GM18498 (cell line): ENCODE results near the gene FAM81A.

Experiments used
- ATAC-seq: cut with Tn5 transposase; IDR thresholded peaks from one replicate; pipeline ENCODE4 v1.9.1; 2021; ENCODE audit warnings: mild to moderate bottlenecking, moderate library complexity; ENCODE audit not compliant: unreplicated experiment

Gene FAM81A

GRCh38 chr15:59537403-59537802 lies 99.4 kb downstream of the FAM81A start:
- no peak for ATAC-seq

GRCh38 chr15:59538494-59538893 lies 100.5 kb downstream of the FAM81A start:
- ATAC-seq: no peak

GRCh38 chr15:59539799-59540198 lies 101.8 kb downstream of the FAM81A start:
- ATAC-seq: no peak

GRCh38 chr15:59540654-59541053 lies 102.7 kb downstream of the FAM81A start:
- ATAC-seq: no peak

- no peak for ATAC-seq
Measured at GRCh38 chr15:59541750-59542149, 103.8 kb downstream of the FAM81A start.

- peak; percentile 82 for ATAC-seq
Measured at GRCh38 chr15:59543721-59544547, 105.9 kb downstream of the FAM81A start.

- ATAC-seq: no peak
Measured at GRCh38 chr15:59545573-59545972, 107.6 kb downstream of the FAM81A start.

GRCh38 chr15:59548501-59549226 lies 110.7 kb downstream of the FAM81A start:
- no peak for ATAC-seq

- ATAC-seq: no peak
Measured at GRCh38 chr15:59549301-59550185, 111.6 kb downstream of the FAM81A start.

- no peak for ATAC-seq
Measured at GRCh38 chr15:59550530-59550929, 112.5 kb downstream of the FAM81A start.

- ATAC-seq: no peak
Measured at GRCh38 chr15:59550956-59551355, 113.0 kb downstream of the FAM81A start.

GRCh38 chr15:59553879-59554735 lies 116.1 kb downstream of the FAM81A start:
- no peak for ATAC-seq

- no peak for ATAC-seq
Measured at GRCh38 chr15:59555696-59556095, 117.7 kb downstream of the FAM81A start.

GRCh38 chr15:59556380-59556779 lies 118.4 kb downstream of the FAM81A start:
- ATAC-seq: no peak

GRCh38 chr15:59557581-59557980 lies 119.6 kb downstream of the FAM81A start:
- no peak for ATAC-seq

- ATAC-seq: no peak
Measured at GRCh38 chr15:59558851-59559250, 120.9 kb downstream of the FAM81A start.

- ATAC-seq: no peak
Measured at GRCh38 chr15:59561547-59561946, 123.6 kb downstream of the FAM81A start.

GRCh38 chr15:59562448-59563186 lies 124.6 kb downstream of the FAM81A start:
- ATAC-seq: no peak

GRCh38 chr15:59565299-59565698 lies 127.3 kb downstream of the FAM81A start:
- no peak for ATAC-seq

- ATAC-seq: no peak
Measured at GRCh38 chr15:59567324-59567723, 129.3 kb downstream of the FAM81A start.
